Iris pigment epithelial cell (primary cell): ENCODE measurements around the gene RPS6KA5.
"Not testable (repeated sequence)": the region's sequence is repeated elsewhere in the genome, so short reads cannot be mapped to it uniquely, and the experiment has no call there.

Experiments used
- DNase-seq: peaks from one replicate; pipeline ENCODE4 v3.0.0-alpha.2; 2011; ENCODE audit warnings: low read depth

Gene RPS6KA5

DNA sequence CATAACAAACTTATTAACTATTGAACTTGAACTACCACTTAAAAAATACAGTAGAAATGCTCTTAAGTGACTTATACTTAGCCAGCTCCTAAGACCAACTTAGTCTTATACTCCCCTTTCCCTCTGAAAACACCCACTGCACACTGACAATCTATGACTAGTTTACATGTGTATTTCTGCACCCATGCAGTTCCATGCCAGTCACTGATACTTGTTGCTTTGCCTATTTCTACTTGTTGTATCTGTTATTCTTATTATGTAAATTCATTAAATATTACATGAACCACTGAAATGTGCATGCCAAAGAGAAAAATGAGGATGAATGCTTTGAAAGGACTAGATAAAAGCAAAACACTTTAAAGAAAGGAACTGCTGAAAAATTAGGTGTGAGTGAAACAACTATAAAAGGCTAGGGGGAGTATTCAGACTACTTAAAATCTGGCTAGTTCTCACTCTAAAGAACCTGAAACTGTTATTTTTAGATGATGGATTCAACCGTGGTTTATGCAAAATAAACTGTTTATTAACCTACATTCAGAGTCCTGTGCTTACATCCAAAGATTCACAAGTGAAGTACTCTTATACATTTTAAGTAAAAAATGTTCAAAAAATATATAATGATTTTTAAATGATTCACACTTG lies 74.7 kb downstream of the RPS6KA5 start:
- DNase-seq = no peak

DNA sequence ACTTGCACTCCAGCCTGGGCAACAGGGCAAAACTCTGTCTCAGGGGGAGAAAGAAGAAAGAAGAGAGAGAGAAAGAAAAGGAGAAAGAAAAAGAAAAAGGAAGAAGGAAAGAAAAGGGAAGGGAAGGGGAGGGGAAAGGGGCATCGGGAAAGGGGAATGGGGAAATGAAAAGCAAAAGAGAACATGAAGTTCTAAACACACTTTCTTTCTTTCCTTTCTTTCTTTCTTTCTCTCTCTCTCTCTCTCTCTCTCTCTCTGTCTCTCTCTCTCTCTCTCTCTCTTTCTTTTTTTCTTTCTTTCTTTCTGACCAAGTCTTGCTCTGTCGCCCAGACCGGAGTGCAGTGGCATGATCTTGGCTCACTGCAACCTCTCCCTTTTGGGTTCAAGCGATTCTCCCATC lies 76.9 kb downstream of the RPS6KA5 start:
- DNase-seq = no peak

- DNase-seq = no peak
Measured at GRCh38 chr14:90981636-90982035, 78.8 kb downstream of the RPS6KA5 start.

GRCh38 chr14:90980636-90981035 lies 79.8 kb downstream of the RPS6KA5 start:
- not testable (repeated sequence) for DNase-seq

GRCh38 chr14:90979515-90979914 lies 80.9 kb downstream of the RPS6KA5 start:
- DNase-seq = no peak

DNA sequence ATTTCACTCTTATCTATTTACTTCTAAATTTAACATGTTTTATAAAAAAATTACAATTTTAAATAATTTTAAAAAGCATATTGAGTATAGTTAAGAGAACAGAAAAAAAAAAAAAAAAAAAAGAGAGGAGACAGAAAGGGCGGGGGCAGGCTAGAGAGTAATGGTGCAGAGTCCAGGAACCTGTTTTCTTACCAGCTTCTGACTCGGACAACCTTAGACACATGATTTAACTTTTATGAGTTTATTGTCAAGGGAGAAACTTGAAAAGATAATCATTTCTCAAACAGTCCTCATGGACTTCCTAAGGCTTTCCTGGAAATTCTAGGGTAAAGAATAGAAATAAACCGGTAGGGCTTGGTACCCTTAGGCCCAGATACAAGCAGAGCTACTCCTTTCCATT lies 84.3 kb downstream of the RPS6KA5 start:
- DNase-seq = no peak

DNA sequence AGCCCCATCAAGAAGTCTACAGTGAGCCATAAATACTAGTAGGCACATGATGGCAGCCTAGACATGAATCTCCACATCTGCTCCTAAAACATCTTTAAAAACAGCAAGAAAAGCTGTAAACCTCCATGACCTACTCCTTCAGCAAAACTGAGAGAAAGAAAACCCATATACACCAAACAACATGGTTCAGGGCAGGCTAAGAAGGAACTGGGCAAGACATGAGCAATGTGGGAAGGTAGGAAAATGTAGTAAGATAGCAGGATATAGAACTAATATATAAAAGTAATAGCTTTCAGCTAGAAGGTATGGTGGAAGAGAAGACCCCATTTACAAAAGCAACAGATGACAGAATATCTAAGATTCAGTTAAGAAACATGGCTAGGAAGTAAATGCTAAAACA lies 88.8 kb downstream of the RPS6KA5 start:
- DNase-seq = no peak

DNA sequence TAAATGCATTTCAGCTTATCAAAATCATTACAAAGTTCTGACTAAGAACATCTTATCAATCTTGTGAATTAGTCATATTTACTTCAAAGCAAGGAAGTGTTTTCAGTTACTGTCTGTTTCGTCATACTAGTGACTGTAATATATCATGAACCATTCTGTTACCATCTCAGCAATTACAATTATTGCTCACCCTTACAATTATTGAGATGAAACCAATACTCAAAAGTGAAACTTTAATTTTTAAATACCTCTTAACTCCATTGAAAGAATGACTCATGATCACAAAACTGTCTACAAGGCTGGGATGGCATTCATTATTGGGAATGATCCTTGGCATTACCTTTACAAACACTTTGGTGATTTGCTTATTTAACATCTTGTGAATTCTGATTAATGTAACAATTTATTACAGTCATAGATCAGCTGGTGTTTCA lies 90.3 kb downstream of the RPS6KA5 start:
- peak; percentile 57 for DNase-seq

DNA sequence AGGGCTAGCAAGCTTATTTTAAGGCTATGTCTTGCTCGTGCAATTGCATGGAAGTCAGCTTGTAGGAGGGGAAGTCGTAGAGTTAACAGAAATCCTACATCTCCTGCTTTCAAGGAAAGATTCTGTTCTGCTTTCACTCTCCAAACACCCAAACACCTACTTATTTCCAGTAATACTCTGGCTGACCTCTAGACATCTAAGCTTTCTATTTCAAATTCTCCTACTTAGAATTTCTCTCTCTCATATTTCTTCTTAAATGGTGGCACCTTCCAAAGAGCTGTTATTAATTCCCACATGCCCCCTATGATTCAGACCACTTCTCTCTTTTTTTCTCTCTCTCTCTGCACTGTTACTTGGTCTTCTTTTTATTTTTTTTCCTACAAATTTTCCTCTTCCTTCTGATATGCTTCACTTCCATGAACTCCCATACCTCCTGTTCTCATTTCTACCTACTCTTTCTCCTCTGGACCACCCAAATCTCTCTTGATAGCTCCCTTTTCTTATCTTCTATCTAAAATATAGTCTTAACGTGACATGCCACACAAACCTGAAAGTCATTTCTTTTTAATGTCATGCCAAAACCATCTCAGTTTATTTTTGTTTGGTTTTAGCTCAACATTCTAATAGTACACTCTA lies 90.8 kb downstream of the RPS6KA5 start:
- peak; percentile 16 for DNase-seq

DNA sequence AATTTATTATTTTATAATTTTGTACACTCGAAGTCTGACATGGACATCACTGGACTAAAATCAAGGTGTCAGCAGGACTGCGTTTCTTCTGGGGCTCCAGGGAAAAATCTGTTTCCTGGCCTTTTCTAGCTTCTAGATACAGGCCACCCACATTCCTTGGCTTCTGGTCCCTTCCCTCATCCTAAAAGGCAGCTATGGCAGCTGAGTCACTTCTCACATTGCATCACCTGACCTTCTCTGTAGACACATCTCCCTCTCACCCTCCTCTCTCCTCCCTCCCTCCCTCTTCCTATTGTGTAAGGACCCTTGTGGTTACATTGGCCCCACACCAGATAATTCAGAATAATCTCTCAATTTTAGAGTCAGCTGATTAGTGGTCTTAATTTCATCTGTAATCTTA lies 92.4 kb downstream of the RPS6KA5 start:
- DNase-seq = peak; percentile 24

DNA sequence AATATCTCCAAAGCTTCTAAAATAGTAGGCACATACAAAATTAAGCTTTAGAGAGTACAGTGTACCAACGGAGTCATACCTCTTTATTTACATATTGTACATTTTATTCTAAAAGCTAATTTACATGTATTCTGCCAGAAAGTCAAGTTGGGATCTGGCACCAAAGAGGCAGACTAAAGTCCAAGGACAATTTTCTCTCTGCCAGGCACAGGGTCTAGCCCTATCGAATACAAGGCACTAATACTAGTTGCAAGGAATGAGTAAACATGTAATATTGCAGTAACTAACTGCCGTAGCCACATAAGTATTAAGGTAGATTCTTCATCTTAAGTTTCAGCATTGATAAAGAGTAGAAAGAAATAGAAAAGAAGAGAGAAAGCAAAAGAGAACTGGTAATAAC lies 93.9 kb downstream of the RPS6KA5 start:
- DNase-seq = no peak

GRCh38 chr14:90965765-90966164 lies 94.7 kb downstream of the RPS6KA5 start:
- no peak for DNase-seq

DNA sequence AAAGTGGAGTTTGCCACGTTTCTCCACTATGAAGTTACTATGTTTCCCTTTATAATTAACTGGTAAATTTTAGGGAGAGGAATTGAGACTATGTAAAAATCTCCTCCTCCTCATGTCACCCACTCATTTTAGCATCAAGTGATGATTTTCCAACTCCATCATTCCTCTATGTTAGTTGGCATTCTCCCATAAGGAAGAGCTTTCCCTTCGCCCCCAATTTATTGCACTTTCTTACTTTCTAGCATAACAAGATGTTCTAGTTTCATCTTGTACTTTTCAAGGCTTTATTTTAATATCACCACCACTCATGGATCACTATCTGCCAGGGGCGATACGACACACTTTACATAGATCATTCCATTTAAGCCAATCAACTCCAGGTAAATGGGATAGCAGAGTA lies 97.1 kb downstream of the RPS6KA5 start:
- no peak for DNase-seq

DNA sequence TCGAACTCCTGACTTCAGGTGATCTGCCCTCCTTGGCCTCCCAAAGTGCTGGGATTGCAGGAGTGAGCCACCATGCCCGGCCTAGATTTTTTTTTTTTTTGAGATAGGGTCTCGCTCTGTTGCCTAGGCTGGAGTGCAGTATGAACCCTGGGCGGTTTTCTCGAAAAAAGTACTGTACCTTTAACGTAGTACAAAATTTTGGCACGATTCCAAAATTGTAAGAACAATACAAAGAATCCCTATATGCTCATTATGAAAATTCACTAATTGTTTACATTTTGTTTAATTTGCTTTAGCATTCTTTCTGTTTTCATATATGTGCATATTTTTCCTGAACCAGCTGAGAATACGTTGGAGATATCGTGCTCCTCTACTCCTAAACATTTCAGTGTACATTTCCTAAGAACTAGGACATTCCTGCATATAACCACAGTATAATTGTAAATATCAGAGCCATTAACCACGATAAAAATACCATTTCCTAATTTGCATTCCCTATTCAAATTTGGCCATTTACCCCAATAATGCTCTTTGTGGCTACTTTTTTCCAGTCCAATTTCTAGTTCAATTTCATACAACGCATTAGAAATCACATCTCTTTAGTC lies 97.8 kb downstream of the RPS6KA5 start:
- no peak for DNase-seq

GRCh38 chr14:90960818-90961217 lies 99.6 kb downstream of the RPS6KA5 start:
- DNase-seq = no peak

- DNase-seq = no peak
Measured at GRCh38 chr14:90959344-90959743, 101.1 kb downstream of the RPS6KA5 start.

- DNase-seq = no peak
Measured at GRCh38 chr14:90956273-90956672, 104.2 kb downstream of the RPS6KA5 start.

GRCh38 chr14:90953643-90954042 lies 106.8 kb downstream of the RPS6KA5 start:
- DNase-seq = not testable (repeated sequence)

- DNase-seq = no peak
Measured at GRCh38 chr14:90943367-90943766, 117.1 kb downstream of the RPS6KA5 start.

DNA sequence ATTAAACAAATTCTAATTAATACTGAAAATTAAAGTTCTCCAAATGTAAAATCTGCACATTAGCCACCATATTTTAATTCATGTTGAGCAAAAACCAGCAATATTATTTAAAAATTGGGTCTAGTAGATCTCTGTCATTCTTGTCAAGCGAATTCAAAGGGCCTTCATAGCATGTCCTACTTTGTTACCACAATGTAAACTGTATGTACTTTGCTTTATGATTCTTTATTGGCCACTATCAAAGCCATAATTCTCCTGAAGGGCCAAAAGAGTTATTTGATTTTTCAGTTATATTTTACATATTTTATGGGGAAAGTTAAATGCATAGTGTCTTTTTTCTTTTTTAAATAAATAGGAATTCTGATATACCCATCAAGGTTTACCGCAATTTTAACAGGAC lies 117.9 kb downstream of the RPS6KA5 start:
- DNase-seq = no peak

GRCh38 chr14:90941706-90942105 lies 118.7 kb downstream of the RPS6KA5 start:
- DNase-seq = no peak

DNA sequence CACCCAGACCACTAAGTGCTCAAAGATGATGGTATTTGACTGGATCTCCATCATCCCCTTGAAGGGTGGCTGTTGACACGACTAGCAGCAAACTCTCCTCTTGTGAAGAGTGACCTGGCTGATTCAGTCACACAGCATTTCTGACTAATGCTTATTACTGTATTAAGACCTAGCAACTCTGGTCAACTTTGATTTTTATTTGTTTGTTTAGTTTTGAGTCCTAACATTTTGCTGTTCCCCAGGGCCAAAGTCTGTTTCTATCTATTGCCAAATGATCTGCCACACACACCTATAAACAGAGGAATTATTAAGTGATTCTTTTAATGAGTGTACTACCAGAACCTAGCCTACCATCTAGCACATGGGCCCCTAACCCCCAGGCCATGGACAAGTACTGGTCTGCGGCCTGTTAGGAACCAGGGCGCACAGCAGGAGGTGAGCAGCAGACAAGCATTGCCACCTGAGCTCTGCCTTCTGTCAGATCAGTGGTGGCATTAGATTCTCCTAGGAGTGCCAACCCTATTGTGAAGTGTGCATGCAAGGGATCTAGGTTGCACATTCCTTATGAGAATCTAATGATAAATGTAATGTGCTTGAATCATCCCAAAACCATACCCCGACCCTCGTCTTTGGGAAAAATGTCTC lies 120.0 kb downstream of the RPS6KA5 start:
- DNase-seq = no peak

GRCh38 chr14:90939252-90939795 lies 121.1 kb downstream of the RPS6KA5 start:
- DNase-seq = not testable (repeated sequence)
